NB4 (cell line): ENCODE data around the gene THSD4.

Source experiments
- DNase-seq: peaks from one replicate; pipeline ENCODE4 v3.0.0; 2010; ENCODE audit warnings: low read depth
- H3K4me3 ChIP-seq: one replicate; pipeline ENCODE4 v1.5.1; 2011; ENCODE audit warnings: mild to moderate bottlenecking, low read depth, low read length, moderate library complexity
- MYC ChIP-seq: IDR thresholded peaks from 2 replicates; pipeline ENCODE4 v1.6.1; 2011; ENCODE audit warnings: low read depth, low read length
- POLR2A ChIP-seq: IDR thresholded peaks from 2 replicates; pipeline ENCODE4 v1.6.1; 2011; ENCODE audit warnings: mild to moderate bottlenecking; ENCODE audit not compliant: insufficient read length; ENCODE audit errors: extremely low read depth
- TF ChIP-seq, protein P1 (sequence below): IDR thresholded peaks from one replicate; pipeline ENCODE4 v1.5.1; 2012; ENCODE audit warnings: low read depth, low read length
- TF ChIP-seq, protein P2 (sequence below): IDR thresholded peaks from 2 replicates; pipeline ENCODE4 v1.6.1; 2011; ENCODE audit warnings: low read depth, low read length

The THSD4 gene

DNA sequence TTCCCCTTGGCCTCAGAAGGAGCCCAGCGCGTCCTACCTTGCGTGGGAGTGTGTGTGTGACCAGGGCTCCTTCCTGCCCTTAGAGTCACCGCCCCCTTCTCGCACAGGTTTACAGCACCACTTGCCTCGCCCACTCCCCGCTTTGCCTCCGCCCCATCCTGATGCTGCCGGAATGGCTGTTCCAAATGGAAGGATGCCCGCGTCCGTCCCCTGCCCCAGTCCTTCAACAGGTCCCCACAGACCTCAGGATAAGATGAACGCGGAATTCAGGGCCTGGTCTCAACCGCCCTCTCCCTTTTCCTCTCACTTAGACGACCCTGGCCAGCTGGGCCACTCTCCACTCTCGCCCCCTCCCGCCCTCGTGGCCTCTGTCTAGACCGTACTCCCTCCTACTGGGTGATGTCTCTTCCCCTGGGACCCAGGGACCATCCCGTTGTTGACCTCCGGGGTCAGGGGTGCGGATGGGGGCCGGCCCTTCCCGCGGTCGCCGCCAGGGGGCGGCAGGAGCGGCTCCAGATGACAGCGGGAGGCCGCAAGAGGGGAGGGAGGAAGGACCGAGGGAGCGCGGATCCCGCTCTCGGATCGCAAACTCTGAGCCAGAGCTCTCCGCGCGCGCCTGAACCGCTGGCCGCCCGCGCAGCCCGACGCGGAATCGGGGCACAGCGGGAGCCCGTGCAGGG, at the start of gene THSD4:
Gene THSD4 (plus strand): TSS at position 585 of the 680 bp plus-strand sequence.
- TF ChIP-seq, protein P1, sequence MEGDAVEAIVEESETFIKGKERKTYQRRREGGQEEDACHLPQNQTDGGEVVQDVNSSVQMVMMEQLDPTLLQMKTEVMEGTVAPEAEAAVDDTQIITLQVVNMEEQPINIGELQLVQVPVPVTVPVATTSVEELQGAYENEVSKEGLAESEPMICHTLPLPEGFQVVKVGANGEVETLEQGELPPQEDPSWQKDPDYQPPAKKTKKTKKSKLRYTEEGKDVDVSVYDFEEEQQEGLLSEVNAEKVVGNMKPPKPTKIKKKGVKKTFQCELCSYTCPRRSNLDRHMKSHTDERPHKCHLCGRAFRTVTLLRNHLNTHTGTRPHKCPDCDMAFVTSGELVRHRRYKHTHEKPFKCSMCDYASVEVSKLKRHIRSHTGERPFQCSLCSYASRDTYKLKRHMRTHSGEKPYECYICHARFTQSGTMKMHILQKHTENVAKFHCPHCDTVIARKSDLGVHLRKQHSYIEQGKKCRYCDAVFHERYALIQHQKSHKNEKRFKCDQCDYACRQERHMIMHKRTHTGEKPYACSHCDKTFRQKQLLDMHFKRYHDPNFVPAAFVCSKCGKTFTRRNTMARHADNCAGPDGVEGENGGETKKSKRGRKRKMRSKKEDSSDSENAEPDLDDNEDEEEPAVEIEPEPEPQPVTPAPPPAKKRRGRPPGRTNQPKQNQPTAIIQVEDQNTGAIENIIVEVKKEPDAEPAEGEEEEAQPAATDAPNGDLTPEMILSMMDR = peak; percentile 78
- TF ChIP-seq POLR2A = no peak
- no peak within 1 kb of the TSS for H3K4me3 ChIP-seq
- peak; percentile 46 for DNase-seq

DNA sequence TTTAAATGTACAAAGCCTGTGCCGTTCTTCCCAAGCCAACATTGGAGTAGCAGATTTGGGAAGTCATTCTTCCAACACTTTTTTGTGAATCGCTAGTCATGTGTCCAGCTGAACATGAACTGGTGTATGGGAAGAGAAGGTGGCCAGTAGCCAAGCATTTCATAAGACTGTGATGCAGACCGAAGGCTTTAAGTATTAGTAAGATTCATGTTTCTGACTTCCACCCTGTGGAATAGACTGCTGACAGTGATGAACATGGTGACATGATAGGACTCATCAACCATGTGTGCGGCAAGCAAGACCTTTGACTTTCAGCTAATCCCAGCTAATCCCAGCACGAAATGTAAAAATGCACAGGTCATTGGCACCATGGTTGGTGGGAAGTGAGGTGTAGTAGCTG, 48.3 kb upstream of the THSD4 start:
- TF ChIP-seq, protein P2, sequence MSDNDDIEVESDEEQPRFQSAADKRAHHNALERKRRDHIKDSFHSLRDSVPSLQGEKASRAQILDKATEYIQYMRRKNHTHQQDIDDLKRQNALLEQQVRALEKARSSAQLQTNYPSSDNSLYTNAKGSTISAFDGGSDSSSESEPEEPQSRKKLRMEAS = no peak
- TF ChIP-seq POLR2A (no peak), MYC (no peak)
- TF ChIP-seq, protein P1 = no peak
- no peak overlapping the region for H3K4me3 ChIP-seq
- DNase-seq = no peak

DNA sequence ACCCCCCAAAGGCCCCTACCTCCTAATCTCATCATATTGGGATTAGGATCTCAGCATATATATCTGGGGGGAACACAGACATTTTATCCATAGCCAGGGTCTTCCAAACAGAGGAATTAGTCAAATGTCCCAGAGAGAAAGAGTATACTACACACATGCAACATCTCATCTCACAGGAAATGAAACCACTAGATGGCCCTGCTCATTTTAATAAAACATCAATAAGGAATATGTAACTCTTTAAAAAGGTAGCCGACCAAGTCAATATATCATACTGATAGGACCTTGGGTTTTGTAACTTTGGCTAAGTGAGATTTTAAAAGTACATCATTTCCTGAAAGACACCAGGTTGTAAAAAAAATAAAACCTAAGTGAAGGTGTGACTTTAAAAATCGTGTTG, 45.6 kb upstream of the THSD4 start:
- H3K4me3 ChIP-seq = no peak overlapping the region
- no peak for DNase-seq
- TF ChIP-seq MYC (no peak), POLR2A (no peak)
- TF ChIP-seq, protein P1 = no peak
- TF ChIP-seq, protein P2 = no peak

DNA sequence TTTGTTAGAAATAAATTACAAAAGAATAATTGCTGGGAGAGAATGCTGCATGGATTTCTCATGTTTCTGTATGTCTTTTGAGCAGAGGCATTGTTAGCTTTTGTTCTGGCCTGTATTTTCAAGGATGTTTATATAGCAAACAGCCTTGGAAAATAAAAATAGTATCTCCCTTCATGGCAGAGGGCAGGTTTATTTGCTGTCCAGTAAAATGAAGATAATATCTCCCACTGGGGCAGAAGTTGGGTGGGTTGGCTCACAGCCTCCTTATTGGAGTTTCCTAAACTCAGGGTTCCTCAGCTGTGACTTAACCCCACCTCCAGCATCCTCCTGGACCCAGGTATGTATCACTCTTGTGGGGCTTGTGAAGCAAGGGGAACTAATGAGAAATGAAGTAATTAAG, 43.7 kb upstream of the THSD4 start:
- no peak for TF ChIP-seq MYC
- H3K4me3 ChIP-seq = no peak overlapping the region
- DNase-seq = no peak

DNA sequence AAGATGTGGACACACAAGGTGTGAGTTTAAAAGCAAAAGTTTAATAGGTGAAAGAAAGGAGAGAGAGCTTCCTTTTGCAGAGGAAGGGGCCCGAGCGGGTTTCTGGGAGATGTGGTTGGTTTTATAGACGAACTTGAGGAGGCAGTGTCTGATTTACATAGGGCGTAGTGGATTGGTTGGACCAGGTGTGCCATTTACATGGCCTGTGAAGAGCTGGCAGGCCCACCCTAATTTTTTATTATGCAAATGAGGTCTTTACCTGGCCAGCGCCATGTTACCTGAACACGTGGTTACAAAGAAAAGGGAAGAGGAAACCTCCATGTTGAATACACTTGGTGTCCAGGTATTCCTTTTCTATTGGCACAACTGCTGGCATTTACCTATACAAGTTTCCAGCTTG, 42.8 kb upstream of the THSD4 start:
- no peak overlapping the region for H3K4me3 ChIP-seq
- DNase-seq = no peak
- TF ChIP-seq, protein P2 = no peak
- no peak for TF ChIP-seq MYC
- no peak for TF ChIP-seq POLR2A
- TF ChIP-seq, protein P1 = no peak

DNA sequence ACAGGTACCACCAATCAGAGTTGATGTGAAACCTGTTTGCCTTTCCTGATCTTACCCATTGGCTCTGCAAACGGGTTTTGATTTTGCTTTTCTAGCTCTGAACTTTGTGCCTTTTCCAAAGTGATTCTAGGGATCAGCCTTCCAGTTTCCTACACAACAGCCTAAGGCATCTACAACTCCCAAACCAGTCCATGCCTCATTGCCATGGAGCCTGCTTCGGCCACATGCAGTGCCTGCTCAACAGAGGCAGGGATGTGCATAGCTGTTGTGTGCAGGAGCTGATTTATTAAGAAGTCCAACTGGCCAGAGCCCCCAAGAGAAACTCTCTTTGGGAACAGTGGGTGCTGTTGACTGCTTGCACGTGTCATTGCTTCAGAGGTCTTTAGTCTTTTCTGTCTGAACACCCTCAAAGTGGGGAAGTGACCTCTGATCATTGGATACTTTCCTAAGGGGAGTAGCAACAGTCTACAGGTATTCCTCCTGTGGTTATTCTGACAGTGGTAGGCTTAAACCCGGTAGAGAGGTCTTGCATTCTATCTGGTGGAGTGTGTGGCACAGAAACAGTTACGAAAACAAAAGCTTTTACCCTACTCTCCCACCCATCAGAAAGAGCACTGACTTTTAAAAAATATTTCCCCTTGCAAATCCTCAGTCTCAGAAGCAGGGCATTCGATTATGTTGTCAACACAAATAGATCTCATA, 36.6 kb upstream of the THSD4 start:
- TF ChIP-seq, protein P1 = no peak
- TF ChIP-seq MYC (no peak), POLR2A (no peak)
- TF ChIP-seq, protein P2 = no peak
- no peak for DNase-seq
- H3K4me3 ChIP-seq = no peak overlapping the region
